NCI-H2081 treated with DMSO at 0.1 percent for 48 hours (cell line): ENCODE measurements around the gene RAB40B.
A peak's percentile ranks its signal among the peaks of the same experiment; 100 is the strongest.
"Not testable (repeated sequence)": the region's sequence is repeated elsewhere in the genome, so short reads cannot be mapped to it uniquely, and the experiment has no call there.

Experiments used
- DNase-seq: peaks from one replicate; lab custom pipeline; 2025; lab: John Stamatoyannopoulos, UW

Gene RAB40B

GRCh38 chr17:82698065-82698973 lies at the start of gene RAB40B:
TSS of gene RAB40B (minus strand) at chr17:82698698. CDS start at chr17:82698596, 102 bp downstream.
- DNase-seq, result peak; percentile 93

GRCh38 chr17:82745524-82745923 lies 47.0 kb upstream of the RAB40B start:
- no peak for DNase-seq

GRCh38 chr17:82744736-82745135 lies 46.2 kb upstream of the RAB40B start:
- DNase-seq, result not testable (repeated sequence)

DNA sequence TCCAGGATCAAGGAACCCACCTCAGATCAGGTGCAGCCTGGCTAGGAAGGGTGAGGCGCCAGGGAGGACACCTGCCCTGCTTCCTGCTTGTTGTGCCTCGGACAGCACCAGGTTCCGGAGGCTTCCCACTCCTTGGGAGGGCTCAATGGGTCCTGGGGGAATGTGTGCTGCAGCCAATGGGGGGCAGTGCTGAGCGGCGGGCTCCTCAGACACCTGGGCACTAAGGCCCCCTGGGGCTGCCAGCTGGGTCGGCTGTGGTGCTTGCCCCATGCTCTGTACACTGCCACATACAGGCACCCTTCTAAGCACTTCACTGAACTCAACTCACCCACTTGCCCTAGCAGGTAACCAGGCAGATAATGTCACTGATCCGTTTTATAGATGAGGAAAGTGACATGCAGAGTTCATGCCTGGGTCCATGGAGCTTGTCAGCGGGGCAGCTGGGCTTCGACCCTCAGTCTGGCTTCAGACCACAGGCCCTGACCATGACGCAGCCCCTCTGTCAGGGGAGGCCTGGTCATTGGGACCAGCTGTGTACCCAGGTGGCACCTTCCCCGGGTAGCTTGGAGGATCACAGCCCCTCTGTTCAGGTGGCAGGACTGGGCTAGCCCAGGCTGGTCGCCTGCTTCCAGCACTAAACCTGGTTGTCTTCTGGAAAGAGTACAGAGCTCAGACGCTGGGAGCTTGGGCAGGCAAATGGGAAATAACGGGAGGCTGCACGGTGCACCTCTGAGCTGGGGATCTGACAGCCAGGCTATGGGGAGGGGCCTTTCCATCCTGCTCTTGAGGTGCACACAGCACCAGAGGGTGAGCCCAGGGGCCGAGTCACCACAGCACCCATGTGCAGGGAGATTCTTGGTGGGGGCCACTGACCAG lies 45.1 kb upstream of the RAB40B start:
- no peak for DNase-seq

- DNase-seq, result no peak
Observed at GRCh38 chr17:82740906-82741759, 42.6 kb upstream of the RAB40B start.

DNA sequence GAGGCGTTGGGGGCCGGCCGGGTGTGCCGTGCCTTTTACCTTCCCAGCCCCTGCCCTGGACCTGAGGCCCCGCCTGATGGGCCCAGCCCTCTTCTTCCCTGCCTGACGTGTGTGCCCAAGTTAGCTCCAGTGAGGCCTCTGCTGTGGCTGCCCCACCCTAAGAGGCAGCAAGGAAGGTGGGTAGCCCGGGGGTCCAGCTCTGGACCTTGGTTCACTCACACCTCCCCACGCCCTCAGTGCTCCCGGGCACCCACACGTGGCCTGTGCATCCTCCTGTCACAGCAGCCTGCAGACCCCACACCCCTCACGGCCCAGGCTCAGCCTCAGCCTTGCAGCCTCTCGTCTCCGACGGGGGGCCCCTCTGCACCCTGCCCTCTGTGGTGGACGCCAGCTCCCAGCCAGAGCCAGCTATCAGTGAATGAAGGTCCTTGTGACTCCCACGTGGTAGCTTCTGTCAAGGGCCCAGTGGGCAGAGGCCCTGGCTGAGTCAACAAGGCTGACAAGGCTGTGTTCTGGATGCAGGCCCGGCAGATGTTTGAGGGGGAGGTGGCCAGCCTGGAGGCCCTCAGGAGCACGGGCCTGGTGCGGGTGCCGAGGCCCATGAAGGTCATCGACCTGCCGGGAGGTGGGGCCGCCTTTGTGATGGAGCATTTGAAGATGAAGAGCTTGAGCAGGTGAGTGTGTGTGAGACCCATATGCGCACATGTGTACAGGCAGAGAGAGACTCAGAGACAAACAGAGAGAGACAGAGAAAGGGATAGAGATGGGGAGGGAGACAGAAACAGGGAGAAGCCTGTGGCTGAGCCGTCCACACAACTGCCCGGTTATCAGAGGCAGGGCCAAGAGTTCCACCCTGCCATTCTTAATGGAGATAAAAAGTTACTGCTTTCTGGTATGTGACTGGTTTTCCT lies 39.7 kb upstream of the RAB40B start:
- DNase-seq, result no peak

- no peak for DNase-seq
Observed at GRCh38 chr17:82736511-82737185, 38.1 kb upstream of the RAB40B start.

GRCh38 chr17:82734987-82735866 lies 36.7 kb upstream of the RAB40B start, which contains the start of gene FN3K:
TSS of gene FN3K (plus strand) at chr17:82735615. CDS start at chr17:82735637, 22 bp downstream.
- DNase-seq, result no peak

DNA sequence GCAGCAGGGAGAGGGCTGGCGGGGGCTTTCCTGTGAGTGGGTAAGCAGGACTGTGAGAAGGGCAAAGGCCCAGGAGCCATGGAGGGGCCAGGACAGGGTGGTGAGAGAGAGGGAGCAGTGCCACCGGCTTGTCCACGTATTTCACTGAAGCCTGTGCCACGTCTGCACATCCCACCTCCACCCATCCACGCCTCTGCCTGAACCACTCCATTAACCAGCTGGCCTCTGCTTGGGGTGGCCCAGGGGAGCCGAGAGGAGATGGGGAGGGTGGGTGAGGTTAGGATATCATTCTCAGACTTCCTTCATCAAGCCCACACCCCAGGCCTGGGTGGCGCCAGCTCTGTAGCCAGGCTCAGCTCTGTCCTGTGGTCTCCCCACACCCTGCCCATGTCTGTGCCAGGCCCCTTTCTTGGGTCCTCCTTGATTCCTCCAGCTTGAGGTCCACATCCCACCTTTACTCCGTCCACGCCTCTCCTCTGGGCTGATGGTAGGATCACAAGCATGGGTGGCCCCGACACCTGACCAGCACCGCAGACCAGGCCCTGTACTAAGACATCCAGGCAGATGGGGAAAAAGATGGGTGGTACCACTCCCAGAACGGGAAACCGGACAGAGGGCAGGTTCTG lies 33.7 kb upstream of the RAB40B start:
- no peak for DNase-seq

DNA sequence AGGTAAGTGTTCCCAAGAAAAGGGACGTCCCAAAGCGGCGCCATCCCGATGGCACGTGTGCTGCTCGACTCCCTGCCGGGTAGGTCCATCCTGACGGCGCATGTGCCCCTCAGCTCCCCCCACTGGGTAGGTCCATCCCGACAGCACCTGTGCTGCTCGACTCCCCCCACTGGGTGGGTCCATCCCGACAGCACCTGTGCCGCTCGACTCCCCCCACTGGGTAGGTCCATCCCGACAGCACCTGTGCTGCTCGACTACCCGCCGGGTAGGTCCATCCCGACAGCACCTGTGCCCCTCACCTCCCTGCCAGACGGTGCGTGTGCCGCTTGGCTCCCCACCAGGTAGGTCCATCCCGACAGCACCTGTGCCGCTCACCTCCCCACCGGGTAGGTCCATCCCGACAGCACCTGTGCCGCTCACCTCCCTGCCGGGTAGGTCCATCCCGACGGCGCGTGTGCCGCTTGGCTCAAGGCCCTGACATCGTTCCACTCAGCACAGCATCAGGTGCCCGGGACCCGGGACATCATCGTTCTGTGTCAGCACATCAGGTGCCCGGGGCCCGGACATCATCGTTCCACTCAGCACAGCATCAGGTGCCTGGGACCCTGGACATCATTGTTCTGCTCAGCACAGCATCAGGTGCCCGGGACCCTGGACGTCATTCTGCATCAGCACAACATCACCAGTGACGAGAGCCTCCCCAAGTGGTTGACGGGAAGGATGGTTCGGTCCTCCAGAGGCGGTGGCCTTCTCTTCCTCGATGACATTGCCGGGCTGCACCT lies 31.2 kb upstream of the RAB40B start:
- no peak for DNase-seq

DNA sequence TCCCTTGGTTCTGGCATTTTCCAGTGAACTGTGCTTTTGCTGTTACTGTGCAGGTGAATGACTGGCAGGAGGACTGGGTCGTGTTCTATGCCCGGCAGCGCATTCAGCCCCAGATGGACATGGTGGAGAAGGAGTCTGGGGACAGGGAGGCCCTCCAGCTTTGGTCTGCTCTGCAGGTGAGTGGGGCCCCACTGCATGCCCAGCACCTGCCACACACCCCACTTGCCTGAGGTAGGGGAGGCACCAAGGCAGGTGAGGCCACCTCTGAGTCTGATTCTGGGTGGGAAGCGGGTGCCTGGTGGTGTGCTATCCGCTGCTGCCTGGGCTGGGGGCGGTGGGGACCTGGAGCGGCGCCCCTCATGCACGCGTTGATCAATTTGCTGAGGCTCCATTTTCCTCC lies 27.9 kb upstream of the RAB40B start:
- DNase-seq, result no peak

DNA sequence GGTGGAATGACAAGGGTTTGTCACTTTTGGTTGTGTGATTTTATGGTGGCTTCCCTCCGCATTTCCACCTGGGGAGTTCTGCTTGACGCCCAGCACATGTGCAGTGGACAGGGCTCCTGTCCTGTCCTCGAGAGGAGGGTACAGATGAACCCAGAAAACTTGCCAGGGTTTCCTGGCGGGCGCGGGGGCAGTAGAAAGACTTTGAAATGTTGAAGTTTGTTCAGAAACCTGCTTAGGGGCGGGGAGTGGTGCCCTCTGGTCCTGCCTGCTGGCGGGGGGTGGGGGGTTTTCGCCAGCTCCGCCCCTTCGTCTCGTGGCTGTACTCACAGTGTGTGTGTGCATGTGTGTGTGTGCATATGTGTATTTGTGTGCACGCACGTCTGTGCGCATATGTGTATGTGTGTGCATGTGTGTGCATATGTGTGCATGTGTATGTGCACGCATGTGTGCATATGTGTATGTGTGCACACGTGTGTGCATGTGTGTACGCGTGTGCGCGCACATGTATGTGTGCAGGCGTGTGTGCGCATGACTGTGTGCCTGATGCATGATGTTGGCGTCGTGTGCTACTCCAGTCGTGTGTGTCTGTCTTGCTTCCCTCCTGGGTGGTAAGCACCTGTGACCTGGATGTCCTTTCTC lies 24.8 kb upstream of the RAB40B start:
- no peak for DNase-seq

GRCh38 chr17:82722341-82723013 lies 24.0 kb upstream of the RAB40B start:
- no peak for DNase-seq

DNA sequence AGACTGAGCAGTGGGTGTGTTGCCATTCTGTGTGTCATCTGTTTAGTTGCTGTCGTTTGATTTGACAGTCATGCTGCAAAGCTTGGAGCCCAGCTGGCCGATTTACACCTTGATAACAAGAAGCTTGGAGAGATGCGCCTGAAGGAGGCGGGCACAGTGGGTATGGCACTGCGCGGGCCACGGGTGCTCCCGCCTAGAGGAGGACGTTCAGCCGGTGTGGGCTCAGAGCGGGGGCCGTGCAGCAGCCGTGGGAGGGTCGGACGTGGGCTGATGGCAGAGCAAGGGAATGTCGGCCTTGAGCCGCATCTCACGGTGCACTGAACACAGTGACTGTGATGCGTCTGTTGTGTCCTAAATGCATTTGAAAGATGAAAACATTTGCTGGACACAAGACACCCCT lies 21.7 kb upstream of the RAB40B start:
- no peak for DNase-seq

DNA sequence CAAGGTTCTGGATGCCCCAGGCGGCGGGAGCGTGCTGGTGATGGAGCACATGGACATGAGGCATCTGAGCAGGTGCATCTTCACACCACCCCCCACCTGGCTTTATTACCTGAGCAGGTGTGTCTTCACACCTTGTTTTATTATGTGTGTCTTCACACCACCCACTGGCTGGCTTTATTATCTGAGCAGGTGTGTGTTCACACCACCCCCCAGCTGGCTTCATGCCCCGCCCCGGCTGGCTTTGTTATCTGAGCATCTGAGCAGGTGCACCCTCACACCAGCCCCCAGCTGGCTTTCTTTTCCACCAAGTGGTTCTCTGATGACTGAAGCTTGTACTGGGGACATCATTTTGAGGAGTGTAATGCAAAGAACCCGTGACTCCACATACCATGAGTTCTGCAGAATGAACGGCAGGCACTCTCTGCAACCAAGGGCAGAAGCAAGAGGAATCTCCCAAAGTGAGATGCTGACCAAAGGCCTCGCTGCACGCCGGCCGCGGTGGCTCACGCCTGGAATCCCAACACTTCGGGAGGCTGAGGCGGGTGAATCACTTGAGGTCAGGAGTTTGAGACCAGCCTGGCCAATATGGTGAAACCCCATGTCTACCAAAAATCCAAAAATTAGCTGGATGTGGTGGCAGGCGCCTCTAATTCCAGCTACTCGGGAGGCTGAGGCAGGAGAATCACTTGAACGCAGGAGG lies 20.6 kb upstream of the RAB40B start:
- no peak for DNase-seq
